ENCODE results near the gene MRI1. TPM values are rescaled to one million over a fixed set of nuclear protein-coding genes. Genes with fewer than 3 reads are reported as not detected.
"Not testable (repeated sequence)": the region's sequence is repeated elsewhere in the genome, so short reads cannot be mapped to it uniquely, and the experiment has no call there.

The MRI1 gene
- total and polyA plus RNA-seq, 2 experiments from 2014 or later: 12.3 to 44.5 TPM

GRCh38 chr19:13751436-13751835 is 12.9 kb upstream of the MRI1 start (continued):
- TF ChIP-seq CTCF (conservative IDR thresholded peaks at IDR 0.05; ENCODE audit: low read depth in 2 of 2) (no peak), POLR2AphosphoS5 (IDR thresholded peaks at IDR 0.05; ENCODE audit: low read depth) (no peak), ETS1 (IDR thresholded peaks at IDR 0.05) (no peak), EZH2phosphoT487 (IDR thresholded peaks at IDR 0.05; ENCODE audit: unreplicated experiment) (no peak)

DNA sequence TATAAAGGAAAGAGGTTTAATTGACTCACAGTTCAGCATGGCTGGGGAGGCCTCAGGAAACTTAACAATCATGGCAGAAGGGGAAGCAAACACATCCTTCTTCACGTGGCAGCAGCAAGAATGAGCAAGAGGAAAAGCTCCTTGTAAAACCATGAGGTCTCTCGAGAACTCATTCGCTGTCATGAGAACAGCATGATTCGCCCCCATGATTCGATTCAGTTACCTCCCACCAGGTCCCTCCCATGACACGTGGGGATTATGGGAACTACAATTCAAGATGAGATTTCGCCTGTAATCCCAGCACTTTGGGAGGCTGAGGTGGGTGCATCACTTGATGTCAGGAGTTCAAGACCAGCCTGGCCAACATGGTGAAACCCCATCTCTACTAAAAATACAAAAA is 10.7 kb upstream of the MRI1 start:
- not testable (repeated sequence) for H3K4me1 ChIP-seq (ENCODE audit: insufficient read depth); H3K9me2 ChIP-seq (ENCODE audit: insufficient read depth)

DNA sequence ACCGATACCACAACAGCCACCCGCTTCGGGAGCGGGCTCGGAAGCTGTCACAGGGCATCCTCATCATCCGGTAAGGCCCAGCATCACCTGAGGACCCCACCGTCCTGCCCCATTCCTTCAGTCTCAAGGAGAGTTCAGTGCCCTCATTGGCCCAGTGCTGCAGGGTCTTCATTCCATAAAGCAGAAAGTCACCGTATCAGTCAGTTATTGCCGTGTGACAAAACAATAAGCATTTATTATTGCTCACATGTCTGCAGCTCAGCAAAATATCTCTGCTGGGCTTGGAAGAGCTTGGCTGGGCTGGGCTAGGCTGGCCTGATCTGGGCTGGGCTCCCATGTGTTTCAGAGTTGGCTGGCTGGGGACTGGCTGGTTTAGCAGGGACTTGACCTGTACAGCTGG is 8.1 kb upstream of the MRI1 start:
- no peaks in the 10 kb centered on the region for H3K27me3 ChIP-seq (ENCODE audit: insufficient read depth)
- H3K4me1 ChIP-seq (ENCODE audit: insufficient read depth): no peaks in the 10 kb centered on the region
- Mint-ChIP-seq H3K4me3 (no peak overlapping the region), H3K4me1 (no peaks in the 10 kb centered on the region), H3K36me3 (ENCODE audit: low read depth) (peaks cover 51% of the 10 kb centered on the region), H3K9me3 (no peaks in the 10 kb centered on the region; the same call in 2 of the 3 replicates), H3K27me3 (ENCODE audit: insufficient read depth, low read depth, poor library complexity) (peaks cover 2% of the 10 kb centered on the region), H3K27ac (no peak overlapping the region)
- H3F3A ChIP-seq (replicated peaks; ENCODE audit: low read depth): no peaks in the 10 kb centered on the region; the same call in 1 of the 2 replicates
- no peak overlapping the region for H2AFZ ChIP-seq
- no peaks in the 10 kb centered on the region for H4K20me1 ChIP-seq (replicated peaks; ENCODE audit: insufficient read depth)
- no peak overlapping the region for H3K4me2 ChIP-seq
- no peak for ATAC-seq
- H3K4me3 ChIP-seq: no peak overlapping the region
- DNase-seq (ENCODE audit: low spot score): no peak
- H3K36me3 ChIP-seq (ENCODE audit: insufficient read depth): peaks cover 8% of the 10 kb centered on the region; the same call in 1 of the 2 replicates
- H3K9me2 ChIP-seq (ENCODE audit: insufficient read depth): no peaks in the 10 kb centered on the region
- no peaks in the 10 kb centered on the region for H3K79me2 ChIP-seq (replicated peaks; ENCODE audit: insufficient read depth)
- no peak overlapping the region for H3K27ac ChIP-seq (ENCODE audit: low read depth)
- TF ChIP-seq EZH2 (IDR thresholded peaks at IDR 0.05; ENCODE audit: low read depth, unreplicated experiment) (no peak), ETS1 (IDR thresholded peaks at IDR 0.05) (no peak), ZNF462 (CRISPR knock-in tag; IDR thresholded peaks at IDR 0.05) (no peak), CTCF (conservative IDR thresholded peaks at IDR 0.05; ENCODE audit: low read depth in 2 of 2) (no peak), ZNF114 (CRISPR knock-in tag; IDR thresholded peaks at IDR 0.05) (no peak)

More for the DNA sequence above, 10.7 kb upstream of the MRI1 start:
- H3K4me3 ChIP-seq; H3K4me2 ChIP-seq; ATAC-seq; H3K27me3 Mint-ChIP-seq (ENCODE audit: insufficient read depth, low read depth, poor library complexity); H3K4me3 Mint-ChIP-seq; H3K27ac ChIP-seq (ENCODE audit: low read depth); H4K20me1 ChIP-seq (replicated peaks; ENCODE audit: insufficient read depth); H3K4me1 Mint-ChIP-seq; DNase-seq (ENCODE audit: low spot score); H3F3A ChIP-seq (replicated peaks; ENCODE audit: low read depth); H3K79me2 ChIP-seq (replicated peaks; ENCODE audit: insufficient read depth); H3K27me3 ChIP-seq (ENCODE audit: insufficient read depth); H3K27ac Mint-ChIP-seq; H2AFZ ChIP-seq; H3K36me3 ChIP-seq (ENCODE audit: insufficient read depth); H3K9me3 Mint-ChIP-seq: not testable (repeated sequence)
- H3K36me3 Mint-ChIP-seq (ENCODE audit: low read depth): peaks cover 43% of the 10 kb centered on the region

Measured in GM23338 (cell line).